ENCODE data around the gene DNAH6.

The DNAH6 gene

DNA sequence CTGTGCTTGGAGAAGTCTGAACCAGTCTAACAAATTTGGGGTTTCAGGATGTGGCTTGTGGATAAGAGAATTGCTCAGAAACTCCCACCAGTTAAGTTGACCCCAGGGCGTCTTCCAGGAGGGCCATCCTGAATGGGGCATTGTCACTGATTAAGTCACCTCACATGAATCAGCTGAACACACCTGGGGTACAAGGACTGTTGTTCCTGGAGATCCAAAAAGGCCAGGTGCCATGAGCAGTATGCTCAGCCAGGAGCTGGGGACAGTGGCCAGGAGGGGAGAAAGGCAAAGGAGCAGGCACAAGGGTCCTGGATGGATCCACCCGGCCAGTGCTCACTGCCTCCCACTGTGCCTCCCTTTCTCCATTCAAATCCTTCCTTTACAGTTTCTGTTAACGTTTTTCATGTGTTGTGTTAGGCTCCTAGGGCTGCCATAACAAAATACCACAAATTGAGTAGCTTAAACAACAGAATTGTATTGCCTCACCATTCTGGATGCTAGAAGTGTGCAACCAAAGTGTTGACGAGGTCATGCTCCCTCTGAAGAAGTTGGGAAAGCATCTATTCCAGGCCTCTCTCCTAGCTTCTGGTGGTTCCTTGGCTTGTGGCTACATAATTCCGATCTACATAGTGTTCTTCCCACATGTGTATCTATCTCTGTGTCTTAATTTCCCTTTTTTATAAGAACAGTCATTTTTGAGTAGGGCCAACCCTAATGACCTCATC is 331.2 kb downstream of the DNAH6 start:
- no peaks in the 10 kb centered on the region for H3K27me3 ChIP-seq (ENCODE audit: control insufficient read depth in 1 of 2, insufficient read depth in 2 of 2, low read length in 2 of 2)
- no peak overlapping the region for H3K9ac ChIP-seq (ENCODE audit: low read length)
- H3K9me3 ChIP-seq (ENCODE audit: low read length): no peaks in the 10 kb centered on the region
- no peak overlapping the region for H3K4me3 ChIP-seq (ENCODE audit: low read depth in 1 of 2, low read length in 2 of 2)
- no peaks in the 10 kb centered on the region for H3K4me1 ChIP-seq (ENCODE audit: insufficient read depth, low read length)
- H3K36me3 ChIP-seq (ENCODE audit: insufficient read depth, low read length): no peaks in the 10 kb centered on the region
- no peak overlapping the region for H3K27ac ChIP-seq (ENCODE audit: low read depth, low read length)

DNA sequence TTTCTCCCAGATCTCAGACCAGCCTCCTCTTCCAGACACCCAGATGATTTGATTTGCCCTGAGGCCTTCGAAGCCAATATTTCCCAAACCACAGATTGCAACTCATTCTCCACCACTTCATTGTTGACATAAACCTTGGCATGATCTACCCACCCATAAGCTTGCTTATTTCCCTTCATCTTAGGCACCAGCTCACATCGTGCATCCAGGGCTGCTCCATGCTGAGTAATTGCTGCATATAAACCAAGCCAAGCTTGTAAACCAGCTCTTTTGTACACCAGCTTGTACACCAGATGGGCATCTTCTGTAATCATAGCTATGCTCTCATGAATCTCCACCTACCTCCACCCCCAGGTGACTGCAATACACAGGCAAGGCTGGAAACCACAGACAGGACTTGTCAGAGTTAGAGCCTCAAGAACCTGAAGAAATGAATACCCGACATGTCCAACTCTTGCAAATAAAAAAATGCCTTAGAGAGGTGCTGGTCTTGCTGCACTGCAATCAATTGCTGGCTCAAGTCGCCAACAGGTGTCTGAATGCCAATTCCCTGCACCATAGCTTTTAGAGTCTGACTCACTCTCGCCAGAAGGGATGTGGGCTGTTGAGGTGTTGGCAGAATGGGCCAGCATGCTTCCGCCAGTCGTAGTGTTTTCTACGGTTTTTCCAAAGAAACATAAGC is 333.1 kb downstream of the DNAH6 start:
- H3K4me1 ChIP-seq (ENCODE audit: insufficient read depth, low read length): no peaks in the 10 kb centered on the region
- no peaks in the 10 kb centered on the region for H3K27me3 ChIP-seq (ENCODE audit: control insufficient read depth in 1 of 2, insufficient read depth in 2 of 2, low read length in 2 of 2)
- no peaks in the 10 kb centered on the region for H3K36me3 ChIP-seq (ENCODE audit: insufficient read depth, low read length)
- H3K27ac ChIP-seq (ENCODE audit: low read depth, low read length): no peak overlapping the region
- no peak overlapping the region for H3K9ac ChIP-seq (ENCODE audit: low read length)
- H3K9me3 ChIP-seq (ENCODE audit: low read length): no peaks in the 10 kb centered on the region
- no peak overlapping the region for H3K4me3 ChIP-seq (ENCODE audit: low read depth in 1 of 2, low read length in 2 of 2)

DNA sequence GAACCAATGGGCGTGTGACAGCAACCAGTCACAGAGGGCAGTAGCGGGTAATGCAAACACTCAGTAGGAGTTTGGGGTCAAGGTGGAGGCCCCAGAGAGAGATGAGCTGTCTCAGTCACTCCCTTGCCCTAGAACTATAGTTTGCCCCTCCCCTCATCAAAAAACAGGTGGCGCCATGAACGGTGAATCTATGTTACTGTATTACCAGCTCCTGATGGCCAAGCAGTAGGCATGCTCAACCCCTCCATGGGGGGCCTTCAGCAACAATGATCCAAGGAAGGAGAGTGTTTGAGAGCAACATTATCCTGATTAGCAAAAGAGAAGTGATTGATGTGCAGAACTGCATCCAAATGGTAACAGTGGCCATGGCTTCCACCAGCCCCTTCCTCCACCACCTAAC is 334.2 kb downstream of the DNAH6 start:
- Histone ChIP-seq H3K9me3 (ENCODE audit: low read length) (no peaks in the 10 kb centered on the region), H3K4me1 (ENCODE audit: insufficient read depth, low read length) (no peaks in the 10 kb centered on the region), H3K27ac (ENCODE audit: low read depth, low read length) (no peak overlapping the region), H3K36me3 (ENCODE audit: insufficient read depth, low read length) (no peaks in the 10 kb centered on the region), H3K27me3 (ENCODE audit: control insufficient read depth in 1 of 2, insufficient read depth in 2 of 2, low read length in 2 of 2) (no peaks in the 10 kb centered on the region), H3K9ac (ENCODE audit: low read length) (no peak overlapping the region), H3K4me3 (ENCODE audit: low read depth in 1 of 2, low read length in 2 of 2) (no peak overlapping the region)

DNA sequence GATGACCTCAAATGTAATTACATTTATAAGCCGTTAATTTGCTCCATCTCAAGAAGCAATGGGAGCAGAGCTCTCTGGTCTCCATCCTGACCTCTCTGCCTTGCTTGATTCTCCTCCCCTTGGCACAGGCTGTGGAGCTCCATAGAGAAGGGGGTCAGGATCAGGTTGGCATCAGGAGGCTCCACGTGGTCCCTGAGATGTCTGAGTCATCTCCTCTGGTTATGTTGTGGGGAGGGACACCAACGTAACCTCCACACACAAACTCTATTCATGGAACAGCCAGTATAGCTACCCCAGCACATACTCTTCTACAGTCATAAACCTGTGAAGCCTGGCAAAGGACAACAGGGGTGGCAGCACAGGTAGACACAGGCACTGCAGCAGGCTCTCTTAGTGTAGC is 335.6 kb downstream of the DNAH6 start:
- Histone ChIP-seq H3K27me3 (ENCODE audit: control insufficient read depth in 1 of 2, insufficient read depth in 2 of 2, low read length in 2 of 2) (no peaks in the 10 kb centered on the region), H3K27ac (ENCODE audit: low read depth, low read length) (no peak overlapping the region), H3K9me3 (ENCODE audit: low read length) (no peaks in the 10 kb centered on the region), H3K9ac (ENCODE audit: low read length) (no peak overlapping the region), H3K4me1 (ENCODE audit: insufficient read depth, low read length) (no peaks in the 10 kb centered on the region), H3K36me3 (ENCODE audit: insufficient read depth, low read length) (no peaks in the 10 kb centered on the region), H3K4me3 (ENCODE audit: low read depth in 1 of 2, low read length in 2 of 2) (no peak overlapping the region)

DNA sequence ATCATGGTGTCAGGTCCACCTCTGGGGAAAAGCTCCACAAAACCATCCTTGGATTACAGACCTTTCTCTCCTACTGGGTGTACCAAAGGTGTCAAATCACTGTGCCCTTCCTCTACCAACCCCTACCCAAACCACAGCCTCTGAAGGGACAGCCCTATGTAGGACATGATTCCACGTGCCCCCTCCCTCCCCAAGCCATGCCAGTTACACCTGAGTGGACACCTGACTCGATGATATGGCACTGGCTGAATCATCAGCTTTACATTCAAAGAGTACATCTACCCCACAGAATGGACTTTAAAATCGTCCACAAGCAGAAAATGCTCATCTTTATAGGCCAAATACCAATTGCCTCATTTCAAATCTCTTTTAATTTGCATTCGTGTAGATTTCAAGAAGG is 338.6 kb downstream of the DNAH6 start:
- no peaks in the 10 kb centered on the region for H3K36me3 ChIP-seq (ENCODE audit: insufficient read depth, low read length)
- no peak overlapping the region for H3K27ac ChIP-seq (ENCODE audit: low read depth, low read length)
- no peak overlapping the region for H3K9ac ChIP-seq (ENCODE audit: low read length)
- no peaks in the 10 kb centered on the region for H3K9me3 ChIP-seq (ENCODE audit: low read length)
- no peaks in the 10 kb centered on the region for H3K4me1 ChIP-seq (ENCODE audit: insufficient read depth, low read length)
- H3K4me3 ChIP-seq (ENCODE audit: low read depth in 1 of 2, low read length in 2 of 2): no peak overlapping the region
- no peaks in the 10 kb centered on the region for H3K27me3 ChIP-seq (ENCODE audit: control insufficient read depth in 1 of 2, insufficient read depth in 2 of 2, low read length in 2 of 2)

DNA sequence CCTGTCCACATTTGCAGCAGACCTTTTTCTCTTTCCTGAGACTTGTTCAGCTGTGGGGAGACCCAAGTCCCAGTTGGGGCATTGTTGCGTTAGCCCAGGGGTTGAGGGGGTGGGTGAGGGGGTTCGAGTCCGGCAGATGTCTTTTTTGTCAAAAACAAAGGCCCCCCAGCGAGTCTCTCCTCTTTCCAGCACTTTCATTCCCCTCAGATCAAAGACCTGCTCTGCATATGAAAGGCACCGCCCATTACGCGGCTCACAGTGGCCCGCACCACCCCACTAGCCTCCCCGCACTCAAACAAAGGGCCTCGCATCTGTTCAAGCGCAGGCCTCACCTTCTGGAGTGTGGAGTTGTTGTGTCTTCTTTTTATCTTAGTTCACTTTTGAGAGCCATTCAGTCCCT is 339.4 kb downstream of the DNAH6 start:
- no peak overlapping the region for H3K9ac ChIP-seq (ENCODE audit: low read length)
- H3K9me3 ChIP-seq (ENCODE audit: low read length): no peaks in the 10 kb centered on the region
- H3K27me3 ChIP-seq (ENCODE audit: control insufficient read depth in 1 of 2, insufficient read depth in 2 of 2, low read length in 2 of 2): no peaks in the 10 kb centered on the region
- H3K4me3 ChIP-seq (ENCODE audit: low read depth in 1 of 2, low read length in 2 of 2): no peak overlapping the region
- no peaks in the 10 kb centered on the region for H3K4me1 ChIP-seq (ENCODE audit: insufficient read depth, low read length)
- H3K36me3 ChIP-seq (ENCODE audit: insufficient read depth, low read length): no peaks in the 10 kb centered on the region
- no peak overlapping the region for H3K27ac ChIP-seq (ENCODE audit: low read depth, low read length)

DNA sequence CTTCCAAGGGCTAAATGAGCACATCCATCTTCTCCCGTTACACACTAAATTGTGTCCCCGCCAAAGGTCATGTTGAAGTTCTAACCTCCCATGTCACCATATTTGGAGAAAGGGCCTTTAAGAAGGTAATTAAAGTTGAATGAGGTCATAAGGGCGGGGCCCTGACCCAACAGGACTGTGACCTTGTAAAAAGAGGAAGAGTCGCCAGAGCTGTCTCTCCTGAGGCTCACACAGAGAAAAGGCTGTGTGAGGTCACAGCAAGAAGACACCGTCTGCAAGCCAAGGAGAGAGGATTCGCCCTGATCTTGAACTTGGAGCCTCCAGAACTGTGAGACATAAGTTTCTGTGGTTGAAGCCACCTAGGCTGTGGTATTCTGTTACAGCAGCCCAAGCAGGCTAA is 340.5 kb downstream of the DNAH6 start:
- no peak overlapping the region for H3K27ac ChIP-seq (ENCODE audit: low read depth, low read length)
- H3K36me3 ChIP-seq (ENCODE audit: insufficient read depth, low read length): no peaks in the 10 kb centered on the region
- H3K27me3 ChIP-seq (ENCODE audit: control insufficient read depth in 1 of 2, insufficient read depth in 2 of 2, low read length in 2 of 2): no peaks in the 10 kb centered on the region
- no peaks in the 10 kb centered on the region for H3K4me1 ChIP-seq (ENCODE audit: insufficient read depth, low read length)
- H3K9me3 ChIP-seq (ENCODE audit: low read length): no peaks in the 10 kb centered on the region
- H3K9ac ChIP-seq (ENCODE audit: low read length): no peak overlapping the region
- H3K4me3 ChIP-seq (ENCODE audit: low read depth in 1 of 2, low read length in 2 of 2): no peak overlapping the region

DNA sequence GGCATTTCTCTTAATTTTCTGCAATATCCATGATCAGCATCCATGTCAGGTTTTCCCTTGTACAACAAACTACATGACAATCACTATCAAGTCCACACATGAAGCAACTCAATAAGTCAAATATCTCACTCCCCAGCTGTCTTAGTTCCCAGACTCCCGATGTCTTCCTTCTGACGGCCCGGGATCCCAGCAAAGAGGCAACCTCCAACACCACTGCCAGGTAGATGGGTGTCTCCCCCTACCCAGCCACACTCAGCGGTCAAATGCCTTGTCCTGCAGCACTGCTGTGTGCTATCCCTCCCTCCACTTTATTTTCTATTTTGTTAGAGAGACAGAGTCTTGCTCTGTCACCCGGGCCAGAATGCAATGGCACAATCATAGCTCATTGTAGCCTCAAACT is 341.3 kb downstream of the DNAH6 start:
- H3K9ac ChIP-seq (ENCODE audit: low read length): no peak overlapping the region
- no peak overlapping the region for H3K27ac ChIP-seq (ENCODE audit: low read depth, low read length)
- no peak overlapping the region for H3K4me3 ChIP-seq (ENCODE audit: low read depth in 1 of 2, low read length in 2 of 2)
- H3K9me3 ChIP-seq (ENCODE audit: low read length): no peaks in the 10 kb centered on the region
- no peaks in the 10 kb centered on the region for H3K4me1 ChIP-seq (ENCODE audit: insufficient read depth, low read length)
- H3K36me3 ChIP-seq (ENCODE audit: insufficient read depth, low read length): no peaks in the 10 kb centered on the region
- no peaks in the 10 kb centered on the region for H3K27me3 ChIP-seq (ENCODE audit: control insufficient read depth in 1 of 2, insufficient read depth in 2 of 2, low read length in 2 of 2)

DNA sequence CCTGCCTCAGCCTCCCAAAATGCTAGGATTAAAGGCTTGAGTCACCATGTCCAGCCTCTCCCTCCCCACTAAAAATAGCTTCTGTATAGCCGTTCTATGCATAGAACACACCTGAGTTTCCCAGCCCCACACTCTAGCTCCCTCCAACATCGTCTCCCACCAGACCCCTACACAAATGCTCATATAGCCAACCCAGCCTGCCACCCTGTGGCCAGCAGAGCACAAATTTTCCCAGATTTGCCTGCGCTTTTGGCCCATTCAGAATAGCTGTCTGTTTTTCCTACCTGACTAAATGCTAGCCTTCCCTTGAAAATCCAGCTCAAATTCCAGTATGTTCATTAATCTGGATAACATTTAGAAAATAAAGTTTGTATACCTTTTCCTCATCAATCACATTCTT is 341.8 kb downstream of the DNAH6 start:
- no peak overlapping the region for H3K27ac ChIP-seq (ENCODE audit: low read depth, low read length)
- H3K36me3 ChIP-seq (ENCODE audit: insufficient read depth, low read length): no peaks in the 10 kb centered on the region
- H3K9ac ChIP-seq (ENCODE audit: low read length): no peak overlapping the region
- H3K4me3 ChIP-seq (ENCODE audit: low read depth in 1 of 2, low read length in 2 of 2): no peak overlapping the region
- no peaks in the 10 kb centered on the region for H3K4me1 ChIP-seq (ENCODE audit: insufficient read depth, low read length)
- no peaks in the 10 kb centered on the region for H3K9me3 ChIP-seq (ENCODE audit: low read length)
- H3K27me3 ChIP-seq (ENCODE audit: control insufficient read depth in 1 of 2, insufficient read depth in 2 of 2, low read length in 2 of 2): no peaks in the 10 kb centered on the region

DNA sequence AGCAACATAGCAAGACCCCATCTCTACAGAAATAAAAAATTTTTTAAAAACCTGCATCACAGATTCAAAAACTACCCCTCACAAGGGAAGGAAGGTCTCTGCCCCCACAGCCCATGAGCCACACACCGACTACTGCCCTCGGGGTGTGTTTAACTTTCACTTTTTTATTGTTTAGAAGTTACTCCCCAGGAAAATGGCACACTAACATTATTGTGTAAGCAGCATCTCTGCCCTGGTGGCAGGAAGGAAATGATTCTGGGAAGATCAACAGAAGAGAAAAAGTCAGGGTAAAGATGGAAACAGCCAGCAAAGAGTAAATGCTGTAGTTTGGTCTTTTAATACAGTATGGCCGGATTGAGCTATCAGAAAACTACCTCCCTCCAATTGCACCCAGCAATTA is 342.6 kb downstream of the DNAH6 start:
- H3K4me1 ChIP-seq (ENCODE audit: insufficient read depth, low read length): no peaks in the 10 kb centered on the region
- no peaks in the 10 kb centered on the region for H3K36me3 ChIP-seq (ENCODE audit: insufficient read depth, low read length)
- no peaks in the 10 kb centered on the region for H3K9me3 ChIP-seq (ENCODE audit: low read length)
- no peaks in the 10 kb centered on the region for H3K27me3 ChIP-seq (ENCODE audit: control insufficient read depth in 1 of 2, insufficient read depth in 2 of 2, low read length in 2 of 2)
- no peak overlapping the region for H3K27ac ChIP-seq (ENCODE audit: low read depth, low read length)
- H3K9ac ChIP-seq (ENCODE audit: low read length): no peak overlapping the region
- H3K4me3 ChIP-seq (ENCODE audit: low read depth in 1 of 2, low read length in 2 of 2): no peak overlapping the region

DNA sequence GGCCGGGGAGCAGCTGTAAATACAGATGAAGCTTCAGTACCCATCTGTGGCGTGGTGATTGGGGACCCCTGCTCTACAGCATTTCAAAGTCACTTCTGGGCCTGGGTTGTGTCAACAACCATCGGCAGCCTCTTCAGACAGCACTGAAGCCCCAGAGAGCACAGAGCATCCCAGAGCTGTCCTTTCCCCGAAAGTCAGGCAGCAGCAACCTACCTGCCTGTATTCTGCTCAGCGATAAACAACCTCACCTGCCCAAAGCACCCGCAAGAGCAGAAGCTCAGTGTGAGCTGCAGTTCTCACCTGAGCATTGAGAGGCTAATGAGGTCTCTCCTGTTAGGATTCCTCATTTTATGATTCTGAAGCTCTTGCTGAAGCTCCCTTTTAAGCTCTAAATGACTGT is 345.2 kb downstream of the DNAH6 start:
- Histone ChIP-seq H3K9ac (ENCODE audit: low read length) (no peak overlapping the region), H3K27ac (ENCODE audit: low read depth, low read length) (no peak overlapping the region), H3K27me3 (ENCODE audit: control insufficient read depth in 1 of 2, insufficient read depth in 2 of 2, low read length in 2 of 2) (no peaks in the 10 kb centered on the region), H3K4me3 (ENCODE audit: low read depth in 1 of 2, low read length in 2 of 2) (no peak overlapping the region), H3K36me3 (ENCODE audit: insufficient read depth, low read length) (no peaks in the 10 kb centered on the region), H3K9me3 (ENCODE audit: low read length) (no peaks in the 10 kb centered on the region), H3K4me1 (ENCODE audit: insufficient read depth, low read length) (no peaks in the 10 kb centered on the region)

DNA sequence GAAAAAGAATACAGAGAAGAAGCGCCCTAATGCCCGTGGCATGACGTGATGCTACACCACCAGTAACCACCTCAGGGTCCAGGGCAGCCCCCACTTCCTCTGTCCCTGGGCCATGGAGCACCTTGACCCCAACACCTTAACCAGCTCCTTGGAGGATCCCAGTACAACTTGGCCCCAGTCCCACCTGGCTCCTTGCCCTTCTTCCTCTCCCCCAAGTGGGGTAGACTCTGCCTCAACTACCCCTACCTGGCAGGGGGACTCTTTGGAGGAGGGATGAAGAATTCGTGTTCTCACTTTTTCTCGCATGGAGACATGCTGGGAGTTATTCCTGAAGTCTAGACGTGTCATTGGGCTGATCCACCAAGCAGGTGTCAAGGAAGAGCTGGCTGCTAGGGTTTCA is 345.7 kb downstream of the DNAH6 start:
- Histone ChIP-seq H3K36me3 (ENCODE audit: insufficient read depth, low read length) (no peaks in the 10 kb centered on the region), H3K4me1 (ENCODE audit: insufficient read depth, low read length) (no peaks in the 10 kb centered on the region), H3K4me3 (ENCODE audit: low read depth in 1 of 2, low read length in 2 of 2) (no peak overlapping the region), H3K9me3 (ENCODE audit: low read length) (no peaks in the 10 kb centered on the region), H3K27ac (ENCODE audit: low read depth, low read length) (no peak overlapping the region), H3K27me3 (ENCODE audit: control insufficient read depth in 1 of 2, insufficient read depth in 2 of 2, low read length in 2 of 2) (no peaks in the 10 kb centered on the region), H3K9ac (ENCODE audit: low read length) (no peak overlapping the region)

Measured in muscle layer of colon (tissue), 2 donors.